Stimulated activated CD8-positive, alpha-beta memory T cell treated with anti-CD3 and anti-CD28 coated beads, Interleukin-2, amount 100 ng/mL, for 1 hour (primary cell): ENCODE results near the gene WDR5B.

Experiments used
- DNase-seq, 2 donors: peaks; one replicate each; pipeline ENCODE4 v3.0.0-alpha.2; 2020; ENCODE audit warnings: low read depth in 2 of 2

The WDR5B gene

GRCh38 chr3:122409446-122409845 is 6.4 kb downstream of the WDR5B start:
- no peak for DNase-seq

GRCh38 chr3:122407946-122408345 is 7.9 kb downstream of the WDR5B start:
- no peak for DNase-seq

GRCh38 chr3:122406198-122406597 is 9.7 kb downstream of the WDR5B start:
- DNase-seq: no peak

- DNase-seq: no peak
Observed at GRCh38 chr3:122405015-122405414, 10.8 kb downstream of the WDR5B start.

- no peak for DNase-seq
Observed at GRCh38 chr3:122403489-122403888, 12.4 kb downstream of the WDR5B start.

- no peak for DNase-seq
Observed at GRCh38 chr3:122398920-122399319, 16.9 kb downstream of the WDR5B start.

GRCh38 chr3:122397201-122397600 is 18.7 kb downstream of the WDR5B start:
- no peak for DNase-seq

GRCh38 chr3:122396511-122396910 is 19.4 kb downstream of the WDR5B start:
- no peak for DNase-seq

GRCh38 chr3:122395582-122395981 is 20.3 kb downstream of the WDR5B start:
- no peak for DNase-seq

- DNase-seq: no peak
Observed at GRCh38 chr3:122394173-122394572, 21.7 kb downstream of the WDR5B start.

GRCh38 chr3:122392868-122393844 is 22.7 kb downstream of the WDR5B start:
- DNase-seq: no peak

GRCh38 chr3:122391681-122392446 is 24.0 kb downstream of the WDR5B start:
- DNase-seq: no peak

- no peak for DNase-seq
Observed at GRCh38 chr3:122390665-122391064, 25.2 kb downstream of the WDR5B start.

- no peak for DNase-seq
Observed at GRCh38 chr3:122389892-122390291, 26.0 kb downstream of the WDR5B start.

- DNase-seq: no peak
Observed at GRCh38 chr3:122389197-122389596, 26.7 kb downstream of the WDR5B start.

- DNase-seq: no peak
Observed at GRCh38 chr3:122387709-122388108, 28.2 kb downstream of the WDR5B start.

- peak; percentile 82 to 86 for DNase-seq
Observed at GRCh38 chr3:122383771-122384697, 31.8 kb downstream of the WDR5B start, which contains the start of gene FAM162A. Gene FAM162A, plus strand, starts transcription at chr3:122384182. Its CDS starts 84 bp downstream, at chr3:122384266.

GRCh38 chr3:122382888-122383666 is 32.8 kb downstream of the WDR5B start, which contains the start of gene MIX23:
Gene MIX23, minus strand, starts transcription at chr3:122383231. Its CDS starts 7 bp downstream, at chr3:122383224.
- peak; percentile 60 to 67 for DNase-seq

GRCh38 chr3:122377975-122378374 is 37.9 kb downstream of the WDR5B start:
- no peak for DNase-seq

- no peak for DNase-seq
Observed at GRCh38 chr3:122374034-122374433, 41.8 kb downstream of the WDR5B start.

- DNase-seq: no peak
Observed at GRCh38 chr3:122366379-122366749, 49.5 kb downstream of the WDR5B start.
